Calu3 (cell line): ENCODE data around the gene AP5B1. TPM values are rescaled to one million over a fixed set of nuclear protein-coding genes. Genes with fewer than 3 reads are reported as not detected.

Experiments used
- BruUV-seq: library from RNA; stranded (reverse); fragments of 400-500 nt; replicated peaks from 2 replicates; lab custom pipeline; 2021; lab: Mats Ljungman, UMichigan
- CTCF ChIA-PET: fragments of 300-600 bp; sonication (Branson Sonifier 250); formaldehyde crosslinking; loops from one replicate; lab custom pipeline; 2022; ENCODE audit warnings: antibody characterized with exemption; lab: Charles Lee
- DNase-seq: peaks from one replicate; pipeline ENCODE4 v3.0.0; 2022
- H3K27ac Mint-ChIP-seq: one replicate; pipeline ENCODE4 v1.8.0; 2022; ENCODE audit warnings: mixed read lengths; ENCODE audit not compliant: unreplicated experiment
- H3K27me3 Mint-ChIP-seq: one replicate; pipeline ENCODE4 v1.8.0; 2022; ENCODE audit warnings: mixed read lengths; ENCODE audit not compliant: unreplicated experiment
- H3K36me3 Mint-ChIP-seq: one replicate; pipeline ENCODE4 v1.8.0; 2022; ENCODE audit warnings: mild to moderate bottlenecking, moderate library complexity, mixed read lengths; ENCODE audit not compliant: insufficient read depth, unreplicated experiment
- H3K4me1 Mint-ChIP-seq: one replicate; pipeline ENCODE4 v1.8.0; 2022; ENCODE audit warnings: mild to moderate bottlenecking, low read depth, mixed read lengths; ENCODE audit not compliant: unreplicated experiment
- H3K4me3 Mint-ChIP-seq: one replicate; pipeline ENCODE4 v1.8.0; 2022; ENCODE audit warnings: mild to moderate bottlenecking, low read depth, moderate library complexity, mixed read lengths; ENCODE audit not compliant: unreplicated experiment
- H3K9me3 Mint-ChIP-seq: one replicate; pipeline ENCODE4 v1.8.0; 2022; ENCODE audit warnings: low read depth, mixed read lengths; ENCODE audit not compliant: unreplicated experiment
- CTCF ChIP-seq: fragments of 200-600 bp; IDR thresholded peaks from one replicate; pipeline ENCODE4 v1.8.0; 2022; ENCODE audit warnings: antibody characterized with exemption; ENCODE audit not compliant: unreplicated experiment
- intact Hi-C: fragments of 100-400 bp; cut with micrococcal nuclease; formaldehyde crosslinking; loops from one replicate; pipeline ENCODE4 v1.10.0; 2022; ENCODE audit not compliant: unreplicated experiment
- total RNA-seq: library from RNA; stranded (reverse); gene quantifications from 2 replicates; pipeline ENCODE4 v1.2.3, GENCODE V29; 2022

AP5B1 gene
- total RNA-seq, 1 experiment from 2014 or later = 18.5 TPM

- intact Hi-C loops = loop anchor here (2.0 kb wide), 1 partner anchor 74 kb away; no protein-coding TSS in a partner anchor
- BruUV-seq = no TSS peak
- TF ChIP-seq CTCF = no peak
- Mint-ChIP-seq H3K4me1 (no peaks in the 10 kb centered on the region), H3K27ac (no peak overlapping the region), H3K9me3 (no peaks in the 10 kb centered on the region), H3K4me3 (no peak overlapping the region), H3K27me3 (peaks cover 88% of the 10 kb centered on the region), H3K36me3 (no peaks in the 10 kb centered on the region)
- no peak for DNase-seq
- CTCF ChIA-PET = interaction anchor here (0.6 to 1.5 kb wide), 9 partner anchors 8 to 143 kb away, joined by 3 to 9 read pairs (median 3); partner anchors contain the start of genes FIBP and RNASEH2C
These were observed 35.7 kb downstream of the AP5B1 start for GRCh38 chr11:65745049-65745448.

- TF ChIP-seq CTCF = no peak
- CTCF ChIA-PET = interaction anchor here (0.6 to 1.5 kb wide), 10 partner anchors 8 to 144 kb away, joined by 3 to 9 read pairs (median 3); partner anchors contain the start of genes FIBP, KAT5 and RNASEH2C
- no TSS peak for BruUV-seq
- Mint-ChIP-seq H3K27ac (no peak overlapping the region), H3K36me3 (no peaks in the 10 kb centered on the region), H3K9me3 (no peaks in the 10 kb centered on the region), H3K27me3 (peaks cover 85% of the 10 kb centered on the region), H3K4me1 (no peaks in the 10 kb centered on the region), H3K4me3 (no peak overlapping the region)
- intact Hi-C loops = loop anchor here (2.0 kb wide), 1 partner anchor 74 kb away; no protein-coding TSS in a partner anchor
- no peak for DNase-seq
These were observed 36.1 kb downstream of the AP5B1 start for GRCh38 chr11:65744699-65745042.

- BruUV-seq = no TSS peak
- peaks cover 79% of the 10 kb centered on the region for H3K27me3 Mint-ChIP-seq
- H3K9me3 Mint-ChIP-seq = no peaks in the 10 kb centered on the region
- peak; percentile 33 for TF ChIP-seq CTCF
- peak; percentile 60 for DNase-seq
- H3K4me3 Mint-ChIP-seq = no peak overlapping the region
- intact Hi-C loops = loop anchor here (2.0 kb wide), 1 partner anchor 75 kb away; no protein-coding TSS in a partner anchor
- no peak overlapping the region for H3K27ac Mint-ChIP-seq
- no peaks in the 10 kb centered on the region for H3K36me3 Mint-ChIP-seq
- CTCF ChIA-PET = interaction anchor here (0.6 to 1.5 kb wide), 10 partner anchors 9 to 144 kb away, joined by 3 to 9 read pairs (median 3); partner anchors contain the start of genes FIBP, KAT5 and RNASEH2C
- H3K4me1 Mint-ChIP-seq = no peaks in the 10 kb centered on the region
These were observed 36.6 kb downstream of the AP5B1 start for GRCh38 chr11:65744026-65744698.

GRCh38 chr11:65743681-65744025 is 37.1 kb downstream of the AP5B1 start:
- CTCF ChIA-PET = interaction anchor here (1.4 kb wide), 1 partner anchor 36 kb away, joined by 7 read pairs; no protein-coding TSS in a partner anchor
- DNase-seq = no peak
- intact Hi-C loops = loop anchor here (2.0 kb wide), 1 partner anchor 75 kb away; no protein-coding TSS in a partner anchor
- H3K27ac Mint-ChIP-seq = no peak overlapping the region
- H3K9me3 Mint-ChIP-seq = no peaks in the 10 kb centered on the region
- H3K27me3 Mint-ChIP-seq = peaks cover 74% of the 10 kb centered on the region
- no peaks in the 10 kb centered on the region for H3K4me1 Mint-ChIP-seq
- H3K36me3 Mint-ChIP-seq = no peaks in the 10 kb centered on the region
- BruUV-seq = no TSS peak
- no peak for TF ChIP-seq CTCF
- H3K4me3 Mint-ChIP-seq = no peak overlapping the region
